Right renal cortex interstitium (tissue), 3 donors: ENCODE data around the gene SLC47A2. TPM values are rescaled to one million over a fixed set of nuclear protein-coding genes. Genes with fewer than 3 reads are reported as not detected.
"Not testable (repeated sequence)": the region's sequence is repeated elsewhere in the genome, so short reads cannot be mapped to it uniquely, and the experiment has no call there.

ENCODE experiments used
- DNase-seq, 3 donors: peaks; one replicate each; pipeline ENCODE4 v3.0.0-alpha.2; 2013; ENCODE audit warnings: low read depth in 3 of 3, low spot score in 2 of 3
- polyA plus RNA-seq, 3 donors: library from polyadenylated mRNA; unstranded; fragments of 120-200 nt; gene quantifications; one replicate each; pipeline ENCODE4 v1.2.1, GENCODE V29; 2013; ENCODE audit not compliant: insufficient read length in 3 of 3

The SLC47A2 gene
- polyA plus RNA-seq, 3 donors, result 5.9 to 7.4 (median 7.0) TPM

DNA sequence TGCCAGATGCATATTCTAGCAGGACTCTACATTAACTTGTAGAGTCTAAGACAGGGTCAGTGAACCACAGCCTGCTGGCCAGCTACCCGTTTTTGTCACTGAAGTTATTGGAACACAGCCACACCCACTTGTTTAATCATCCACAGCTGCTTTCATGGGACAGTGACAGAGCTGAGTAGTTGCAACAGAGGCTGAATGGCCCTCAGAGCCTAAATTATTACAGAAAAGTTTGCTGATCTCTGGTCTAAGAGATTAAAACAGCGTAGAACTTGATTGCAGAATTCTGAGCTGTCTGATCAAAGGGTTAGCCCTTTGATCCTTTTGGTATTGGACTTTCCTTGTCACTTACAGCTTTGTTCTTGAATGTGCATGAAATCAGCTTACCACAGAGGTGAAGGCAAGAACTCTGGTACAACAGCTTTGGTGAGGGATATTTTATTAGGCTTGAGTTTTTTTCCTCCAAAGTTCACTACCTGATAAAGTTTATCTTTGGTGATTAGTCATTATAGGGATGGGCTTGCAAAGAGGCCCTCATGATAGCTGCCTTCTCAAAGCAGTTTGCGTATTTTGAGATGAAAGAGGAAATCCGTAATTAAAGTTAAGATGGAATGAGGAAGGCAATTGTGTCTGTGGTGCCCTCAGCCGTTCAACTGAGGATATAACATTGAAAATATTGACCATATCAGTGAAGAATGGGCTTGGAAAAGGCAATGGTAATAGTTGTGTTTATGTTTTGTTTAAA lies 44.2 kb downstream of the SLC47A2 start:
- DNase-seq, result no peak

DNA sequence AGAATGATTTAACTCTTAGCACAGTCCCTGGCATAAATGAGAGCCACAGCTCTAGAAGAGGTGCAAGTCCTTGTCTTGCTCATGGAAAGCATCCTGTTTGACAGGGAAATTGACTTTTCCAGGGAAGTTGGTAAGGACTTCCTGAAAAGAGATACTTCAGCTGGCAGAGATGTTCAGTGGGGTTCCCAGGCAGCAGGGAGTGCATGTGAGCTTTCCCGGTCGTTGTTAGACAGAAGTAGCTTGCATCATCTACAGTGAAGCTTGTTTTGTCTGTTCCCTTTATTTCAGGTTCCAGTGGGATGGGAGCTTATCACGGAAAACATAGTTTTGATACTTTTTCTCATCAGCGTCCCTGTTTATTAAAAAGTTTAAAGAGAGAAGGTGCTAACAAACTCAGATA lies 45.0 kb downstream of the SLC47A2 start:
- DNase-seq, result no peak

DNA sequence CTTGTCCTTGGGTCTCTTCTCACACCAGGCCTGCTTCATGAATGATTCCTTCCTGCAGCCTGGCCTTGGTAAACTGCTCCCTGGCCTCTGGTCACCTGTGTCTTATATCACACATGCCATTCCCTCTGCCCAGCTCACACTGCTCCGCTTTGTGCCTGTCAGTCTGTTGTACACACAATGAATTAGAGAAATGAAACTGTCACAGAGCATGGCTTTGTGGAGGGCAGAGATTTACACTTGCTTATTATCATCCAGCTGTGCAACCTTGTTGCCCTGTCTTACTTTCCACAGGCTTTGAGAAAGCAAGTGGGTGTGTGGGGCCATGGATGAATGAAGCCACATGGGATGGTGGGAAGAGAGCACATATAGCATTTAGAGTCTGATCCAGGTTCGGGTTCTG lies 45.5 kb downstream of the SLC47A2 start:
- no peak for DNase-seq

DNA sequence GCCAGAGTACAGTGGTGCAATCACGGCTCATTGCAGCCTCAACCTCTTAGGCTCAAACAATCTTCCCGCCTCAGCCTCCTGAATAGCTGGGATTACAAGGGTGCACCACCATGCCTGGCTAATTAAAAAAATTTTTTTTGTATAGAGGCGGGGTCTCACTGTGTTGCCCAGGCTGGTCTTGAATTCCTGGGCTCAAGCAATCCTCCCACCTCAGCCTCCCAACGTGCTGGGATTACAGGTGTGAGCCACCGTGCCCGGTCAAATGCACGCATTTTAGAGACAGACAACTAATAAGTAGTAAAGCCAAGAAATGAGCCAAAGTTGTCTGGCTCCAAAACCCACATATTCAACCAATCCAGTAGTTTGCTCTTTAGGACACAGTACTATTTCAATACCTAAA lies 46.7 kb downstream of the SLC47A2 start:
- not testable (repeated sequence) for DNase-seq

DNA sequence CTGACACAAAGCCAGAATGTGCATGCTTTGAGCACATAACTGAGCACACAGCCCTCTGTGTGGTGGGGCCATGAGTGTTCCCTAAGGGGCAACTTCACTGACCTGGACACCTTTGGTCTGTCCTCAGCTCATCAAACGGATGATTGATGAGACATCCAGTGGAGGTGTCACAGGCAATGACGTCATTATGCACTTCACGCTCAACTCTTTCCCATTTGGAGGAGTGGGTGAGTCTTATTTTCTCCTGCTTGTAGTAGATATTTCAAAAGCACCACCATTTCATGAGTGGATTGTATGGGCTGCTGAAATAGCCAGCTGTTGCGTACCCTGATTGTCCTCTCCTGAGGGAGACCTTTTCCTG lies 51.6 kb downstream of the SLC47A2 start:
- DNase-seq, result no peak

DNA sequence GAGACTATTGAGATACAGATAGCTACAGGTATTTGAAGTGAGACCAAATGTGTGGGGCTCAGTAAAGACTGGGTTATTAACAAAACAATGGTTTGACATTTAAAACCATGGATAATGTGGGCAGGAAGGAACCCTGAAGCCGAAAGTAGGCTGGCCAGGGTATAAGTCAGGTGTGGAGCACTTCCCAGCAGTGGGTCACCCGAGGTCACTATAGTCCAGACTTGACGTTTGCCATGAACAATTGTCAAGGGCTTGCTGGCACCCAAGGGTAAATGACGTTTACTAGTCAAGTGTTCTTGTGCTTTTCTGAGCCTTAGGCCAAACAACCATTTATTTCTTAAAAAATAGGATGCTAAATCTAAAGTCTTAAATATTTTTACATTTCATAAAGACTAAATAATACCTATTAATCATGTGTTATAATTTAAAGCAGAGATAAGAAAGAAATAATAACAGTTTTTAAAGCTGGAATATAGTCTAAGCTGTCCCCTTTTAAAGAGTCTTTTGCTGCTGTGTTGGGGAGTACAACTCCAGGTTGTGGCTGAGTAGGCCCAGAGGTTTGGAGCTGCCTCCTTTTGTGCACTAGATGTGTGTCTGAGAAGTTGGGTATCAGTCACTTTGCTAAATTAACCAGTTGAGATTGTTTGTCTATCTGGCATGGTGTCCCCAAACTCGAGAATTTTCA lies 52.1 kb downstream of the SLC47A2 start:
- no peak for DNase-seq

DNA sequence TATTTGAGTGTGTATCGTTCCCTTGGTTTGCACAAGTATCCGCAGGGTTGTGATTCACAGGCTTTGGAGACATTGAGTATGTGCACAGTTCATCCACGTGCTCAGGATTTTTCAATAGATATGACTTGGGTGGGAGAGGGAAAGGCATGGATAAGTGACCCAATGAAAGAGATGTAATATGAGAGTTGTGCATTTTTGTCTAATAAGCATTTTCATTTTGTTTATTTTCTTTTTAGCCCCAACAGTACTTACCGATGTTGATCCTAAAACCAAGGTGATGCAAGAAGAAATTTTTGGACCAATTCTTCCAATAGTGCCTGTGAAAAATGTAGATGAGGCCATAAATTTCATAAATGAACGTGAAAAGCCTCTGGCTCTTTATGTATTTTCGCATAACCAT lies 53.3 kb downstream of the SLC47A2 start:
- DNase-seq, result no peak

DNA sequence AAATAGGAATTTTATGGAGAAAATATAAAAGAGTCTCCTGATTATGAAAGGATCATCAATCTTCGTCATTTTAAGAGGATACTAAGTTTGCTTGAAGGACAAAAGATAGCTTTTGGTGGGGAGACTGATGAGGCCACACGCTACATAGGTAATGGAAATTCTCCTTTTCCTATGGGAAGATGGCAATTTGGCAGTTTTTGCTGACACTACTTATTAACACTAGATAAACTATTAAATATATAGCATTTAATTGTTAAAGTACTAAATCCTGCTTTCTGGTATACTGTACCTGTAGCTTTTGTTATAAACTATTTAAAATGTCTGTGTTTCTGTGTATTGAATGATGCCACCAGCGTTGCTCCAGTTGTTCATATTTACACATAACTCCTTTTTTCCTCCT lies 55.3 kb downstream of the SLC47A2 start:
- DNase-seq, result no peak

DNA sequence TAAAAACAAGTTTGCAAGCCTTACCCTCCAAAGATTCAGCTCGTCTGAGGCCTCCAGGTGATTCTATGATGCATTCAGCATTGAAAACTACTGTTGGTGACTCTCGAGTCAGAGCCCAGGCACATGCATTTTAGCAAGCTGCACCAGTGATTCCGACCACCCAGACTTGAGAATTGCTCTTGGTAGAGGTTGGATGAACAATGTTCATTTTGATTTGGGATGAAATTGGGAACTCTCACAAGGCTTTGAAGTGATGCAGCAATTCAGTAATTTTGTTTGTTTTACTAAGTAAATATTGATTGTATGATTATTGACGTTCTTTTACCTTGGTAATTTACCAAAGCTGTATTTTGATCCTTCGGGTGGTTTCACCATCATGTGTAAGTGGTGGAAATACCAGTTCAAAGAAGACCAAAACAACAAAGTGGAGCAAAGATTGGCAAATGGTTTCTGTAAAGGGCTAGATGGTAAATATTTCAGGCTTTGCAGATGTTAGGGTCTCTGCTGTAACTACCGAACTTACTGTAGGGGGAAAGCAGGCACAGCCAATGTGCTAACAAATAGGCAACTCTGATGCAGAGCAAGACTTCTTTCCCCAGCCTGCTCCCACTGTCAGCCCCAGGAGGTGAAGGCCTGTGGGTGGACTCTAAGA lies 56.0 kb downstream of the SLC47A2 start:
- no peak for DNase-seq

DNA sequence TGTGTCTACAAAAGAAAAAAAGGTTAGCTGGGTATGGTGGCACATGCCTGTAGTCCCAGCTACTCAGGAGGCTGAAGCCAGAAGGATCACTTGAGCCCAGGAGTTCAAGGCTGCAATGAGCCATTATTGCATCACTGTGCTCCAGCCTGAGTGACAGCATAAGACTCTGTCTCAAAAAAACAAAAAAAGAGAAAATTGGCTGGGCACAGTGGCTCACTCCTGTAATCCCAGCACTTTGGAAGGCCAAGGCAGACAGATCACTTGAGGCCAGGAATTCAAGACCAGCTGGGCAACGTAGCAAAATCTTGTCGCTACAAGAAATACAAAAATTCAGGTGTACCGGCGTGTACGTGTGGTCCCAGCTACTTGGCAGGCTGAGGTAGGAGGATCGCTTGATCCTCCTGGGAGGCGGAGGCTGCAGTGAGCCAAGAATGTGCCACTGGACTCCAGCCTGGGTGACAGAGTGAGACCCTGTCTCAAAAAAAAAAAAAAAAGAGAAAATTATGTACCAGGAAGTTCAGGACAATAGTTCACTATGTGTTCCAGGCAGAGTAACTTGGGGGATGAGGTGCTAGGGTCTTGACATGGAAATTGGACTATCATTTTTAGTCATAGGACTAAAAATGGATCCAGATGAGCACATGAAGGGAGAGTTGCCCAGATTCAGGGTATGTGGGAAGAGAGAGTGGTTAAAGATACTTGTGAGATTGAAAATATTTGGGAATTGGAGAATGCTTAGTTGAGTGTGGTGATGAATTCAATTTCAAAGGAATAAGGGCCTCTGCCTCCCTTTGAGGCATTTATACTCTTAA lies 56.8 kb downstream of the SLC47A2 start:
- no peak for DNase-seq

DNA sequence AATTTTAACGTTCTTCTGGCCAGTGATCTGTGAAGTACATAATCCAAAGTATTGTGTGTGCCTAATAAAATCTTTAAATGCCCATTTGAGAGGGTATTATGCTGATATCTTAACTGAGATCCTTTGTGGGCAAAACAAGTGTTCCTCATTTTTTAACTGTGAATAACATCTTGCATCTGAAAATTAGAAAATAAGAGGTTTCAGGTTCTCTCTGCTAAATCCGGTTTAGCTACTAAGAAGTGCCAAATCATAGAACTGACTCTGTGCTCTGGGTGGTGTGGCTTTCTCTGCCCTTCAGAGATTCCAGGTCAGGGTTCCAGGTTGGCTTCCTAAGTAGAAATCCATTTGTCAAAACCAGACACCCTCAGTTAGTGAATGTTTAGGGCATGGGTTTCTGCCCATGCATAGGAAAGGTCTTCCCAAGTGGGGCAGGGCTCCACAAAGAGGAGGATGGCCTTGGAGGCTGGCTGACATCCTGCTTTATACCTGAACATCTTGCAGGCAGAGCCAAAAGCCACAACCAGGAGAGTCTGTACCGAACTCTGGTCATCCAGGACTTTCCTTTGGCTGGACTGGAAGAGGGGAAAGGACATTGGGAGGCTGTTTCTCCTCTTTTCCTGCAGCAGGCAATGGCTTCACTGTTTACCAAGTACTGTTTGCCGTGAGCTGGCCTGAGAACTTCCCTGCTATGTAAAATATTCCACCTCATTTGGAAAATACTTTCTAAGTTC lies 59.4 kb downstream of the SLC47A2 start:
- no peak for DNase-seq

DNA sequence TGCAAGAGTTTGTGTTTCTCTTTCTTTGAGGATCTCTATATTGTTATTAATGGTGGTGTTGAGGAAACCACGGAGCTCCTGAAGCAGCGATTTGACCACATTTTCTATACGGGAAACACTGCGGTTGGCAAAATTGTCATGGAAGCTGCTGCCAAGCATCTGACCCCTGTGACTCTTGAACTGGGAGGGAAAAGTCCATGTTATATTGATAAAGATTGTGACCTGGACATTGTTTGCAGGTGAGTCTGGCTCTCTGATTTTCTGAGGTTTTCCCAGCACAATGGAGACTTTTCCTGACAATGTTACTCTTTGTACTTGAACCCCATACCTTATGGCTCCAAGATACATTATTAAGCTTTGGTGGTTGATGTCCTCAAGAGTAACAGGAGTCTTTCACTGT lies 60.0 kb downstream of the SLC47A2 start:
- DNase-seq, result no peak

DNA sequence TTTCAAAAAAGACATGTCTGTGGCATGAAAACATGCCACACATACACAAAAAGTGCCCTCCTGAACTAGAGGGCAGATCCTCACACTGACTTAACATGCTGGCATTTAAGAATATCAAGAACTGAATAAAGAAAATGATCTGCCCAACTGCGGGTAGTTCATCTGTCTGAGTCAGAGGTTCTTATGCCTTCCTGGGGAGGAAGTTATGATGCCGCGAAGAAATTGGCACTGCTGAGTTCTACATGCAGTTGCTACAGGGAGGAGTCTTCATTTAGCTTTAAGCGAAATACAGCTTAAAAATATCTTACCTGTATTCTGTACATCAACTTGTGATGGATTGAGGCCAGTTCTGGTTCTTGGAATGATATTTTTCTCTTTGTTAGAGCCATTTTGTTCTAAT lies 61.5 kb downstream of the SLC47A2 start:
- DNase-seq, result no peak

DNA sequence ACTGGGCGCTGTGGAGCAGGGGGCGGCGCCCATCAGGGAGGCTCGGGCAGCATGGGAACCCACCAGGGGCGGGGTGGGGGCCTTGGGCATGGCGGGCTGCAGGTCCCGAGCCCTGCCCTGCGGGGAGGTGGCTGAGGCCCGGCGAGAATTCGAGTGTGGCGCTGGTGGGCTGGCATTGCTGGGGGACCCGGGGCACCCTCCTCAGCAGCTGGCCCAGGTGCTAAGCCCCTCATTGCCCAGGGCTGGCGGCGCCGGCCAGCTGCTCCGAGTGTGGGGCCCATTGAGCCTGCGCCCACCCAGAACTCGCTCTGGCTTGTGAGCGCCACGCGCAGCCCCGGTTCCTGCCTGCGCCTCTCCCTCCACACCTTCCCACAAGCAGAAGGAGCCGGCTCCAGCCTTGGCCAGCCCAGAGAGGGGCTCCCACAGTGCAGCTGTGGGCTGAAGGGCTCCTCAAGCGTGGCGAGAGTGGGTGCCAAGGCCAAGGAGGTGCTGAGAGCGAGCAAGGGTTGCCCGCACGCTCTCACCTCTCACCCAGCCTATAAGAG lies 62.0 kb downstream of the SLC47A2 start:
- DNase-seq, result no peak

DNA sequence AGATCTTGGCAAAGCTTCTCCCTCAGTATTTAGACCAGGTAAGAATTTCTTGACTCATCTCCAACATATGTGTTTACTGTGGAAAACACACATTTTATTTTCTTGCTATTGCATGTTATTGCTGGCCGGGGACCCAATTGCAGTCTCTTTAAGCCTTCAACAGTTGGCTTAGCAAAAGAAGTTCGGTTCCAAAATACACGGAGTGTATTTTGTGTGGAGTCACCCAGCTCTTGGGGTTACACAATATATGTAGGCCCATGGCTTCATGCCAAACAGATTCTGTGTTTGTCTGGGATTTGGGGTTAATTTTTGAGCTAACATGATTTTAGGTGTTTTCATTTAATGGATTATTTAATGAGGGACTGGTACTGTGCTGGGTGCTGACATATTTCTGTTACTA lies 63.8 kb downstream of the SLC47A2 start:
- DNase-seq, result no peak

DNA sequence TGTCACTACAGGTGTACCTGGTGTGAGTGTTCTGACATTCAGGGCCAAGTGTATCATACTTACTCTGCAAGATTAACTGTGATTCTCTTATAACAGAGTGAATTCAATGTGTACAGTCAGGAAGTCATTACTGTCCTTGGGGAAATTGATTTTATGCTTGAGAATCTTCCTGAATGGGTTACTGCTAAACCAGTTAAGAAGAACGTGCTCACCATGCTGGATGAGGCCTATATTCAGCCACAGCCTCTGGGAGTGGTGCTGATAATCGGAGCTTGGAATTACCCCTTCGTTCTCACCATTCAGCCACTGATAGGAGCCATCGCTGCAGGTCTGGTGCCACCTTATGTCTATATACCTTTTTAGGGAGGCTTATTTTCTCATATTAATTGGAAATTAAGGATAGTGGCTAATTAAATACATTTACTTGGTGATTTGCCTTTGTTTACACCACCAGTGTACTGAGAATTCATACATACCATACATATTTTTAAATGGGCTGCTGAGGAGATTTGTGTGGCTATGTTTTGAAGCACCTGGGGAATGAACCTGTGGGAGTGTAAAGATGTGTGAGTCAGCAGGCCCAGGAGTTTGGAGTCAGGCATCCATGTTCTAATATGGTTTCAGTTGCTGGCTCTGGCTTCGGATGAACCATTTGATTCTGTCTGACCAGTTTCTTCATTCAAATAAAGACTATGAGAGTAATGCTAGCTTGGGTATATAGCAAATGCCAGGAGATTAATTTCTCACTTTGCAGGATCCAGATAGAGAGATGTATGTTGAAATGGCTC lies 64.7 kb downstream of the SLC47A2 start:
- no peak for DNase-seq

DNA sequence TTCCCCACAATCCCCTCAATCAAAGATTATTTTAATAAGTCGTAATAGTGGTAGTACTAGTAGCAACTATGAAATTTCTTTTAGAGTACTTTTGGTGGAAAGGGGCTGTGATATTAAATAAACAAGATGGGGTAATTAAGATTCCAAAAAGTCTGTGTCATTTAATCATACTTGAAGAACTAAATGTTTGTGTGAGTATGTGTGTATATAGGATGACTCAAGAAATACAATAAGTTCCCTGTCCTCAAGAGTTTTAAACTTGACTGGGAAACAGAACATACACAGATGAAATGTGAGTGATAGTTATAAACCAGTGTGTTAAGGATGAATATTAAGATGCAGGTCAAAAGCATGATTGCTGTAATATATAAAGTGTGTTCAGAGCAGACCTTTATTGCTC lies 65.6 kb downstream of the SLC47A2 start:
- no peak for DNase-seq

DNA sequence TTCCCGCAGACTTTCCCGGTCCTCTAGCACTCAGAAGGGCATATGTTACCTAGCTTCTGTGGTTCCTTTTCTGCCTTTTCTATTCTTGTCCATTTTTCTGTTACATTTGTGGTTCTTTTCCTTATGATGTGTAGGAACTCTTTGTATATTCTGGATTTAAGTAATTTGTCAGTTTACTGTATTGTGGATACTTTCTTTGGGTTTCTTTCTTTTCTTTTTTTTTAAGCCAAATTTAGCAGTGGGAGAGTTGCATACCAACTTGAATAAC lies 67.2 kb downstream of the SLC47A2 start:
- DNase-seq, result no peak

DNA sequence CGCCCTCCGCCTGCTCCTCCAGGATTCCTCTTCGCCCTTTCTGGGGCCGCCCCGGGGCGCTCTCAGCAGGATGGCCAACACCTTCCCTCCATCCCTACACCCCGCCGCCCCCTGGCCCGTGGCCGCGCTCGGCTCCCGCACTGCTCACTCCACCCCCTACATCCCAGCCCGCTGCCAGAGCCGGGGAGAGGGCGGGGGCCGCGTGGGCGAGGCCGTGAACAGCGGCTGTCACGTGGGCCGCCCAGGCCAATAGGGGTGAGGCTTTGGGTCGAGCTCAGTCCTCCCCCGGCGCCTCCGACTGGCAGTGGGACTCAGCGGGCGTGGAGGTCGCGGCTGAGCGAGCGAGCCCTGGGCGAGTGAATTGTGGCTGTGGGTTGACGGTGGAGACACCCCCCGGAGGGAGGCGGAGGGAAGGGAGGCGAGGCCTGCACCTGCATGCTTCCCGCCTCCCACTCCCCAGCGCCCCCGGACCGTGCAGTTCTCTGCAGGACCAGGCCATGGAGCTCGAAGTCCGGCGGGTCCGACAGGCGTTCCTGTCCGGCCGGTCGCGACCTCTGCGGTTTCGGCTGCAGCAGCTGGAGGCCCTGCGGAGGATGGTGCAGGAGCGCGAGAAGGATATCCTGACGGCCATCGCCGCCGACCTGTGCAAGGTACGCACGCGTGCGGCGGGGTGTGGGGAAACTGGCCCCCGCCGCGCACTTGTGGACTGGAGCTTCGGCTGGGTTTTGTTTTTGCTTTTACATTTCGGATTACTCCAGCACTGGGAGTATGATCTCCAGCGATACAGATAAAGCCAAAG lies 67.7 kb downstream of the SLC47A2 start, which contains the start of gene ALDH3A2:
TSS of gene ALDH3A2 (plus strand) at position 277 of the 799 bp plus-strand sequence. CDS start at position 498, 221 bp downstream.
- DNase-seq, result peak; percentile 77 to 92 (median 86)
